Measurements from ENCODE around the gene OR2S2.

OR2S2 gene

DNA sequence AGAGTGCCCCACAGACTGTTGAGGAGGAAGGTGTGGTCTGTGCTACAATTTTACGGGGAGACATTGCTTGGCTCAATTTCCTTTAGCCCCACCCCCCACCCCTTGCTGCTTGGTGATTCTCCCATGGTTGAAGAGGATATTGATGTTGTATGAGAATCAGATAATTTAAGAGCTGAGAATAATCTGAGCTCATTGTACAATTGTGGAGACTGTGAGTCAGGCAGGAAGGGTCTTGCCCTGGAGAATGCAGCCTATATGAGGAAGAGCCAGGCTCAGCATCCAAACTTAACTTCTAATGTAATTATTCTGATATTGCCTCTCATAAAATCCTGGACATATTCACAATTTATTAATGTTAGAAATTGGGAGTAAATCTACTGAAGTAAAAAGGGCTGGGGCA is 26.1 kb upstream of the OR2S2 start:
- H3K79me1 ChIP-seq (ENCODE audit: low read depth, low read length), result no peaks in the 10 kb centered on the region
- peaks cover 0 to 5% (median 0%) of the 10 kb centered on the region in 3 experiments for H3K27me3 ChIP-seq (ENCODE audit: control insufficient read depth in 3 of 3, insufficient read depth in 3 of 3, low read depth in 1 of 3, low read length in 3 of 3)
- H2BK15ac ChIP-seq (ENCODE audit: low read length), result no peak overlapping the region
- DNase-seq (ENCODE audit: low spot score), result no peak
- H3K27ac ChIP-seq (replicated peaks; ENCODE audit: low read length), result no peak overlapping the region
- no peak overlapping the region for H2BK12ac ChIP-seq (ENCODE audit: low read length)
- H2BK5ac ChIP-seq (ENCODE audit: low read length), result no peak overlapping the region
- H4K91ac ChIP-seq (ENCODE audit: low read depth, low read length, poor library complexity), result no peak overlapping the region
- H3K9ac ChIP-seq (ENCODE audit: low read depth, low read length, poor library complexity), result no peak overlapping the region
- no peaks in the 10 kb centered on the region for H3K9me3 ChIP-seq (replicated peaks in 1 of 2; ENCODE audit: control insufficient read depth in 2 of 2, insufficient read depth in 1 of 2, low read depth in 1 of 2, low read length in 2 of 2)
- no peak overlapping the region for H2AFZ ChIP-seq (ENCODE audit: low read length)
- H3K4me1 ChIP-seq (ENCODE audit: control insufficient read depth in 2 of 2, insufficient read depth in 1 of 2, low read depth in 1 of 2, low read length in 2 of 2), result no peaks in the 10 kb centered on the region
- no peak overlapping the region for H2AK5ac ChIP-seq (ENCODE audit: low read depth, low read length)
- no peak overlapping the region for H3K4ac ChIP-seq (ENCODE audit: low read length)
- H3K36me3 ChIP-seq (replicated peaks in 1 of 2; ENCODE audit: control insufficient read depth in 2 of 2, insufficient read depth in 2 of 2, low read length in 2 of 2), result no peaks in the 10 kb centered on the region
- no peak overlapping the region for H4K8ac ChIP-seq (ENCODE audit: low read depth, low read length)
- H3K23ac ChIP-seq (ENCODE audit: low read depth, low read length, poor library complexity), result no peak overlapping the region
- no peak overlapping the region for H3K4me2 ChIP-seq (ENCODE audit: insufficient read depth, low read length, poor library complexity, severe bottlenecking)
- no peak overlapping the region for H3K14ac ChIP-seq (ENCODE audit: low read length)
- no peak overlapping the region for H2BK120ac ChIP-seq (ENCODE audit: low read depth, low read length)
- no peak overlapping the region for H3K18ac ChIP-seq (ENCODE audit: low read length)
- H3K4me3 ChIP-seq (ENCODE audit: low read length in 2 of 2), result no peak overlapping the region
- no CpG with 5 or more reads among the region's 1 CpG for WGBS, 2 donors (ENCODE audit: extremely low coverage in 2 of 2, insufficient read length in 2 of 2, insufficient replicate concordance in 1 of 2)

DNA sequence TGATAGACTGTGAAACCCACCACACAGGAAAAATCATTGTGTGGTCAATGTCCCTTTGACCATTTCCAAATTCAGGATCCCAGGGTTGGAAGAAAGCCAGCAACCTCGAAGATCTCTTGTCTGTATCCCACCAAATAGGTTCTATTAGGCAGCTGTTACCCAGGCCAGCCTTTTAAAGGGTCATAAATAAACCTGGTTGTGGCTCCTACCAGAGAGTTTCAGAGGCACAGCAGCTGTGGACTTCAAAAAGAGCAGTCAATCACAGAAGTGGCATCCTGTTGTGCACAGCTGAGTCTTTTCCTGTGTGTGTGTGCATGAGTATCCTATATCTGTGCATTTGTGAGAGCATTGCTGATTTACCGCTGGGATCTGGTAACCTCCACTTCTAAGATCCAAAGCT is 23.7 kb upstream of the OR2S2 start:
- Histone ChIP-seq H2BK120ac (ENCODE audit: low read depth, low read length) (no peak overlapping the region), H2BK15ac (ENCODE audit: low read length) (no peak overlapping the region), H3K9ac (ENCODE audit: low read depth, low read length, poor library complexity) (no peak overlapping the region), H2AFZ (ENCODE audit: low read length) (no peak overlapping the region), H3K18ac (ENCODE audit: low read length) (no peak overlapping the region), H3K23ac (ENCODE audit: low read depth, low read length, poor library complexity) (no peak overlapping the region), H2BK12ac (ENCODE audit: low read length) (no peak overlapping the region), H3K4me1 (ENCODE audit: control insufficient read depth in 2 of 2, insufficient read depth in 1 of 2, low read depth in 1 of 2, low read length in 2 of 2) (no peaks in the 10 kb centered on the region), H2BK5ac (ENCODE audit: low read length) (no peak overlapping the region), H3K4me3 (ENCODE audit: low read length in 2 of 2) (no peak overlapping the region), H3K4me2 (ENCODE audit: insufficient read depth, low read length, poor library complexity, severe bottlenecking) (no peak overlapping the region), H3K14ac (ENCODE audit: low read length) (no peak overlapping the region), H3K27me3 (ENCODE audit: control insufficient read depth in 3 of 3, insufficient read depth in 3 of 3, low read depth in 1 of 3, low read length in 3 of 3) (peaks cover 0 to 5% (median 0%) of the 10 kb centered on the region in 3 experiments), H3K9me3 (replicated peaks in 1 of 2; ENCODE audit: control insufficient read depth in 2 of 2, insufficient read depth in 1 of 2, low read depth in 1 of 2, low read length in 2 of 2) (peaks cover 0 to 1% of the 10 kb centered on the region in 2 donors), H3K36me3 (replicated peaks in 1 of 2; ENCODE audit: control insufficient read depth in 2 of 2, insufficient read depth in 2 of 2, low read length in 2 of 2) (no peaks in the 10 kb centered on the region), H4K8ac (ENCODE audit: low read depth, low read length) (no peak overlapping the region), H3K4ac (ENCODE audit: low read length) (no peak overlapping the region), H2AK5ac (ENCODE audit: low read depth, low read length) (no peak overlapping the region), H4K91ac (ENCODE audit: low read depth, low read length, poor library complexity) (no peak overlapping the region), H3K27ac (replicated peaks; ENCODE audit: low read length) (no peak overlapping the region), H3K79me1 (ENCODE audit: low read depth, low read length) (no peaks in the 10 kb centered on the region)
- no CpG with 5 or more reads among the region's 2 CpGs for WGBS, 2 donors (ENCODE audit: extremely low coverage in 2 of 2, insufficient read length in 2 of 2, insufficient replicate concordance in 1 of 2)
- DNase-seq (ENCODE audit: low spot score), result no peak

- H3K36me3 ChIP-seq (replicated peaks in 1 of 2; ENCODE audit: control insufficient read depth in 2 of 2, insufficient read depth in 2 of 2, low read length in 2 of 2), result no peaks in the 10 kb centered on the region
- no peak overlapping the region for H3K9ac ChIP-seq (ENCODE audit: low read depth, low read length, poor library complexity)
- H4K91ac ChIP-seq (ENCODE audit: low read depth, low read length, poor library complexity), result no peak overlapping the region
- no peaks in the 10 kb centered on the region for H3K79me1 ChIP-seq (ENCODE audit: low read depth, low read length)
- H2BK5ac ChIP-seq (ENCODE audit: low read length), result no peak overlapping the region
- H3K14ac ChIP-seq (ENCODE audit: low read length), result no peak overlapping the region
- H3K23ac ChIP-seq (ENCODE audit: low read depth, low read length, poor library complexity), result no peak overlapping the region
- no peaks in the 10 kb centered on the region for H3K4me1 ChIP-seq (ENCODE audit: control insufficient read depth in 2 of 2, insufficient read depth in 1 of 2, low read depth in 1 of 2, low read length in 2 of 2)
- H3K4me2 ChIP-seq (ENCODE audit: insufficient read depth, low read length, poor library complexity, severe bottlenecking), result no peak overlapping the region
- peaks cover 0 to 9% of the 10 kb centered on the region in 2 donors for H3K9me3 ChIP-seq (replicated peaks in 1 of 2; ENCODE audit: control insufficient read depth in 2 of 2, insufficient read depth in 1 of 2, low read depth in 1 of 2, low read length in 2 of 2)
- no peak overlapping the region for H2BK12ac ChIP-seq (ENCODE audit: low read length)
- H2BK120ac ChIP-seq (ENCODE audit: low read depth, low read length), result no peak overlapping the region
- H4K8ac ChIP-seq (ENCODE audit: low read depth, low read length), result no peak overlapping the region
- DNase-seq (ENCODE audit: low spot score), result no peak
- H2BK15ac ChIP-seq (ENCODE audit: low read length), result no peak overlapping the region
- no CpG with 5 or more reads among the region's 3 CpGs for WGBS, 2 donors (ENCODE audit: extremely low coverage in 2 of 2, insufficient read length in 2 of 2, insufficient replicate concordance in 1 of 2)
- H2AK5ac ChIP-seq (ENCODE audit: low read depth, low read length), result no peak overlapping the region
- no peak overlapping the region for H3K4ac ChIP-seq (ENCODE audit: low read length)
- H3K4me3 ChIP-seq (ENCODE audit: low read length in 2 of 2), result no peak overlapping the region
- H3K27ac ChIP-seq (replicated peaks; ENCODE audit: low read length), result no peak overlapping the region
- H3K27me3 ChIP-seq (ENCODE audit: control insufficient read depth in 3 of 3, insufficient read depth in 3 of 3, low read depth in 1 of 3, low read length in 3 of 3), result peaks cover 0 to 5% (median 5%) of the 10 kb centered on the region in 3 experiments
- no peak overlapping the region for H3K18ac ChIP-seq (ENCODE audit: low read length)
- no peak overlapping the region for H2AFZ ChIP-seq (ENCODE audit: low read length)
Measured at GRCh38 chr9:35980289-35981011, 22.5 kb upstream of the OR2S2 start.

DNA sequence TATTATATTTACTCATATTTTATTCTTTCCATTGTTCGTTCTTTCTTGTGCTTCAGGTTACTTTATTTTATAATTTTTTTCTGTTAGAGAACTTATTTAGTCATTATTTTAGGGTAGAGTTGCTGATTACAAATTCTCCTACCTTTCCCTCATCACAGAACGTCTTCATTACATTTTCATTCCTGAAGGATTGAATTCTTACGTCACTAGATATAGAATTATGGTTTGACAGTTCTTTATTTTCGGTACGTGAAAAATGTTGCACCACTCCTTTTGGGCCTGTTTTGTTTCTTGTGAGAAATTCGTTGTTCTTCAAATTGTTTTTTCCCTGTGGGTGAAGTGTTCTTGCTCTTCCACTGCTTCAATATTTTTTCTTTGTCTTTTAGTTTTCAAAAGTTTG is 20.8 kb upstream of the OR2S2 start:
- H3K4me2 ChIP-seq (ENCODE audit: insufficient read depth, low read length, poor library complexity, severe bottlenecking), result no peak overlapping the region
- H3K27me3 ChIP-seq (ENCODE audit: control insufficient read depth in 3 of 3, insufficient read depth in 3 of 3, low read depth in 1 of 3, low read length in 3 of 3), result peaks cover 0 to 5% (median 2%) of the 10 kb centered on the region in 3 experiments
- no peak overlapping the region for H3K9ac ChIP-seq (ENCODE audit: low read depth, low read length, poor library complexity)
- H2BK5ac ChIP-seq (ENCODE audit: low read length), result no peak overlapping the region
- no peak overlapping the region for H2BK15ac ChIP-seq (ENCODE audit: low read length)
- H3K23ac ChIP-seq (ENCODE audit: low read depth, low read length, poor library complexity), result no peak overlapping the region
- H2BK12ac ChIP-seq (ENCODE audit: low read length), result no peak overlapping the region
- no peak overlapping the region for H3K18ac ChIP-seq (ENCODE audit: low read length)
- H4K91ac ChIP-seq (ENCODE audit: low read depth, low read length, poor library complexity), result no peak overlapping the region
- H3K4me1 ChIP-seq (ENCODE audit: control insufficient read depth in 2 of 2, insufficient read depth in 1 of 2, low read depth in 1 of 2, low read length in 2 of 2), result no peaks in the 10 kb centered on the region
- no peaks in the 10 kb centered on the region for H3K79me1 ChIP-seq (ENCODE audit: low read depth, low read length)
- H2BK120ac ChIP-seq (ENCODE audit: low read depth, low read length), result no peak overlapping the region
- no peak overlapping the region for H2AK5ac ChIP-seq (ENCODE audit: low read depth, low read length)
- DNase-seq (ENCODE audit: low spot score), result no peak
- no peak overlapping the region for H4K8ac ChIP-seq (ENCODE audit: low read depth, low read length)
- no peak overlapping the region for H3K4me3 ChIP-seq (ENCODE audit: low read length in 2 of 2)
- WGBS, 2 donors (ENCODE audit: extremely low coverage in 2 of 2, insufficient read length in 2 of 2, insufficient replicate concordance in 1 of 2), result no CpG with 5 or more reads among the region's 6 CpGs
- no peaks in the 10 kb centered on the region for H3K36me3 ChIP-seq (replicated peaks in 1 of 2; ENCODE audit: control insufficient read depth in 2 of 2, insufficient read depth in 2 of 2, low read length in 2 of 2)
- H3K4ac ChIP-seq (ENCODE audit: low read length), result no peak overlapping the region
- no peak overlapping the region for H3K27ac ChIP-seq (replicated peaks; ENCODE audit: low read length)
- no peak overlapping the region for H3K14ac ChIP-seq (ENCODE audit: low read length)
- no peak overlapping the region for H2AFZ ChIP-seq (ENCODE audit: low read length)
- peaks cover 4 to 9% of the 10 kb centered on the region in 2 donors for H3K9me3 ChIP-seq (replicated peaks in 1 of 2; ENCODE audit: control insufficient read depth in 2 of 2, insufficient read depth in 1 of 2, low read depth in 1 of 2, low read length in 2 of 2)
